ENCODE measurements around the gene PGM2L1.
A peak's percentile ranks its signal among the peaks of the same experiment; 100 is the strongest.
"Not testable (repeated sequence)": the region's sequence is repeated elsewhere in the genome, so short reads cannot be mapped to it uniquely, and the experiment has no call there.

PGM2L1 gene

DNA sequence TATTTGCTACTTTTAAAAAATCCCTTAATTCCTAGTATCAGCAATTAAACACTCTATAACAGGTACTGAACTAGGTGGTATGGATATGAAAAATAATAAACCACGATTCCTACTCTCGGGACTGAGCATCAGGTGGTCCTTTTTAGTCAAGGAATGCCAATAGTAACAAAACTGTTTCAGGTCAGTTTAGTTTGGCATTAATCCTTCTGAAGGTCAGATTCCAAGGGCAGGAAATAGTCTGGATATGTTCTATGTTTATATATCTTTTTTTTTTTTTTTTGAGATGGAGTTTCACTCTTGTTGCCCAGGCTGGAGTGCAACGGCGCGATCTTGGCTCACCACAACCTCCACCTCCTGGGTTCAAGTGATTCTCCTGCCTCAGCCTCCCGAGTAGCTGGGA is 67.2 kb downstream of the PGM2L1 start:
- H3K27ac ChIP-seq (ENCODE audit: low read depth, low read length); H3K27me3 ChIP-seq (ENCODE audit: control insufficient read depth in 1 of 2, insufficient read depth in 2 of 2, low read length in 2 of 2); H3K4me3 ChIP-seq (ENCODE audit: low read depth in 1 of 2, low read length in 2 of 2); H3K36me3 ChIP-seq (ENCODE audit: insufficient read depth, low read length); H3K9ac ChIP-seq (ENCODE audit: low read length); H3K9me3 ChIP-seq (ENCODE audit: low read length): not testable (repeated sequence)
- H3K4me1 ChIP-seq (ENCODE audit: insufficient read depth, low read length) = peaks cover 12% of the 10 kb centered on the region

GRCh38 chr11:74330075-74330858 is 68.0 kb downstream of the PGM2L1 start:
- Histone ChIP-seq H3K9me3 (ENCODE audit: low read length) (no peaks in the 10 kb centered on the region), H3K4me3 (ENCODE audit: low read depth in 1 of 2, low read length in 2 of 2) (no peak overlapping the region), H3K36me3 (ENCODE audit: insufficient read depth, low read length) (no peaks in the 10 kb centered on the region), H3K4me1 (ENCODE audit: insufficient read depth, low read length) (peaks cover 19% of the 10 kb centered on the region), H3K27ac (ENCODE audit: low read depth, low read length) (no peak overlapping the region), H3K9ac (ENCODE audit: low read length) (no peak overlapping the region), H3K27me3 (ENCODE audit: control insufficient read depth in 1 of 2, insufficient read depth in 2 of 2, low read length in 2 of 2) (no peaks in the 10 kb centered on the region)

- no peaks in the 10 kb centered on the region for H3K27me3 ChIP-seq (ENCODE audit: control insufficient read depth in 1 of 2, insufficient read depth in 2 of 2, low read length in 2 of 2)
- no peaks in the 10 kb centered on the region for H3K36me3 ChIP-seq (ENCODE audit: insufficient read depth, low read length)
- no peak overlapping the region for H3K9ac ChIP-seq (ENCODE audit: low read length)
- H3K9me3 ChIP-seq (ENCODE audit: low read length) = no peaks in the 10 kb centered on the region
- H3K4me1 ChIP-seq (ENCODE audit: insufficient read depth, low read length) = peaks cover 31% of the 10 kb centered on the region
- H3K27ac ChIP-seq (ENCODE audit: low read depth, low read length) = no peak overlapping the region
- no peak overlapping the region for H3K4me3 ChIP-seq (ENCODE audit: low read depth in 1 of 2, low read length in 2 of 2)
Observed at GRCh38 chr11:74327076-74327475, 71.2 kb downstream of the PGM2L1 start.

DNA sequence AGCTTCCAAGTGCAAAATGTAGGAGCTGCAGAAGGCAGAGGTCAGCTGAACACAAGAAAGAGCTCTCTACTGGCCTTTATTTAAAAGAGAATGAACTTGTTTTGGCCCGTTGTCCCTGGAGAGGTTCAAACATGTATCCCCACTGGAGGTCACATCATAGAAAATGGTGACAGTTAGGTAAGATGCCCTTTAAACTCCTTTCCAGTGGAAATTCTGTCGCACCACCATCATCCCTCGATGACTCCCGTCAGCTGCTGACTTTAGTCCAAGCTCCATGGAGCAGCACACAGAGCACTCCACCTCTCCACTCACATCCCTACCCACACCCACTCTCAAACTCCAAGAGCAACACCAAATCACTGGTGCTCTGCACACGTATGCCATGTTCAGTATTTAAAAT is 71.6 kb downstream of the PGM2L1 start:
- Histone ChIP-seq H3K4me3 (ENCODE audit: low read depth in 1 of 2, low read length in 2 of 2) (no peak overlapping the region), H3K4me1 (ENCODE audit: insufficient read depth, low read length) (peaks cover 35% of the 10 kb centered on the region), H3K9ac (ENCODE audit: low read length) (no peak overlapping the region), H3K27ac (ENCODE audit: low read depth, low read length) (no peak overlapping the region), H3K27me3 (ENCODE audit: control insufficient read depth in 1 of 2, insufficient read depth in 2 of 2, low read length in 2 of 2) (no peaks in the 10 kb centered on the region), H3K9me3 (ENCODE audit: low read length) (no peaks in the 10 kb centered on the region), H3K36me3 (ENCODE audit: insufficient read depth, low read length) (no peaks in the 10 kb centered on the region)

GRCh38 chr11:74325649-74326645 is 72.3 kb downstream of the PGM2L1 start:
- H3K27ac ChIP-seq (ENCODE audit: low read depth, low read length) = no peak overlapping the region
- no peak overlapping the region for H3K4me3 ChIP-seq (ENCODE audit: low read depth in 1 of 2, low read length in 2 of 2)
- peaks cover 35% of the 10 kb centered on the region for H3K4me1 ChIP-seq (ENCODE audit: insufficient read depth, low read length)
- H3K9me3 ChIP-seq (ENCODE audit: low read length) = no peaks in the 10 kb centered on the region
- H3K36me3 ChIP-seq (ENCODE audit: insufficient read depth, low read length) = no peaks in the 10 kb centered on the region
- H3K27me3 ChIP-seq (ENCODE audit: control insufficient read depth in 1 of 2, insufficient read depth in 2 of 2, low read length in 2 of 2) = no peaks in the 10 kb centered on the region
- H3K9ac ChIP-seq (ENCODE audit: low read length) = no peak overlapping the region

DNA sequence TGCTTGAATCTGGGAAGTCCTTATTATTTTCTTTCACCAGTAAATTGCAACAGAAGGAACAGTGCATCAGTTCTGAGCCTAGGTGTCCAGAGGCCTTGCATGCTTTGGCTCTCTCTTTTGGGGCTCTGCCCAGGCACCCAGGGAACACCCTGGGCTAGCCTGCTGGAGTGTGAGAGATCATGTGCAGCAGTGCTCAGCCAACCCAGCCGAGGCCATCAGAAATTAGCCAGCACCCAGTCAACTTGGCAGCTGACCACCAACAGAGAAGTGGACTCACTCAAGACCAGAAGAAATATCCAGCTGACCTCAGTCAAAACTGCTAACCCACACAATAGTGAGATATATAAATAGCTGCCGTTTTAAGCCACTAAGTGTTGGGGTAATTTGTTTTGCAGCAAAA is 75.6 kb downstream of the PGM2L1 start:
- Histone ChIP-seq H3K4me3 (ENCODE audit: low read depth in 1 of 2, low read length in 2 of 2) (no peak overlapping the region), H3K9me3 (ENCODE audit: low read length) (no peaks in the 10 kb centered on the region), H3K36me3 (ENCODE audit: insufficient read depth, low read length) (no peaks in the 10 kb centered on the region), H3K27me3 (ENCODE audit: control insufficient read depth in 1 of 2, insufficient read depth in 2 of 2, low read length in 2 of 2) (no peaks in the 10 kb centered on the region), H3K27ac (ENCODE audit: low read depth, low read length) (peak overlapping the region; percentile 30), H3K9ac (ENCODE audit: low read length) (no peak overlapping the region), H3K4me1 (ENCODE audit: insufficient read depth, low read length) (peaks cover 41% of the 10 kb centered on the region)

GRCh38 chr11:74321487-74322188 is 76.6 kb downstream of the PGM2L1 start:
- no peaks in the 10 kb centered on the region for H3K9me3 ChIP-seq (ENCODE audit: low read length)
- no peaks in the 10 kb centered on the region for H3K27me3 ChIP-seq (ENCODE audit: control insufficient read depth in 1 of 2, insufficient read depth in 2 of 2, low read length in 2 of 2)
- H3K9ac ChIP-seq (ENCODE audit: low read length) = no peak overlapping the region
- no peak overlapping the region for H3K4me3 ChIP-seq (ENCODE audit: low read depth in 1 of 2, low read length in 2 of 2)
- H3K27ac ChIP-seq (ENCODE audit: low read depth, low read length) = no peak overlapping the region
- no peaks in the 10 kb centered on the region for H3K36me3 ChIP-seq (ENCODE audit: insufficient read depth, low read length)
- peaks cover 35% of the 10 kb centered on the region for H3K4me1 ChIP-seq (ENCODE audit: insufficient read depth, low read length)

- no peaks in the 10 kb centered on the region for H3K36me3 ChIP-seq (ENCODE audit: insufficient read depth, low read length)
- H3K27ac ChIP-seq (ENCODE audit: low read depth, low read length) = no peak overlapping the region
- H3K4me3 ChIP-seq (ENCODE audit: low read depth in 1 of 2, low read length in 2 of 2) = no peak overlapping the region
- H3K9ac ChIP-seq (ENCODE audit: low read length) = no peak overlapping the region
- peaks cover 24% of the 10 kb centered on the region for H3K4me1 ChIP-seq (ENCODE audit: insufficient read depth, low read length)
- no peaks in the 10 kb centered on the region for H3K9me3 ChIP-seq (ENCODE audit: low read length)
- H3K27me3 ChIP-seq (ENCODE audit: control insufficient read depth in 1 of 2, insufficient read depth in 2 of 2, low read length in 2 of 2) = no peaks in the 10 kb centered on the region
Observed at GRCh38 chr11:74320538-74320937, 77.7 kb downstream of the PGM2L1 start.

DNA sequence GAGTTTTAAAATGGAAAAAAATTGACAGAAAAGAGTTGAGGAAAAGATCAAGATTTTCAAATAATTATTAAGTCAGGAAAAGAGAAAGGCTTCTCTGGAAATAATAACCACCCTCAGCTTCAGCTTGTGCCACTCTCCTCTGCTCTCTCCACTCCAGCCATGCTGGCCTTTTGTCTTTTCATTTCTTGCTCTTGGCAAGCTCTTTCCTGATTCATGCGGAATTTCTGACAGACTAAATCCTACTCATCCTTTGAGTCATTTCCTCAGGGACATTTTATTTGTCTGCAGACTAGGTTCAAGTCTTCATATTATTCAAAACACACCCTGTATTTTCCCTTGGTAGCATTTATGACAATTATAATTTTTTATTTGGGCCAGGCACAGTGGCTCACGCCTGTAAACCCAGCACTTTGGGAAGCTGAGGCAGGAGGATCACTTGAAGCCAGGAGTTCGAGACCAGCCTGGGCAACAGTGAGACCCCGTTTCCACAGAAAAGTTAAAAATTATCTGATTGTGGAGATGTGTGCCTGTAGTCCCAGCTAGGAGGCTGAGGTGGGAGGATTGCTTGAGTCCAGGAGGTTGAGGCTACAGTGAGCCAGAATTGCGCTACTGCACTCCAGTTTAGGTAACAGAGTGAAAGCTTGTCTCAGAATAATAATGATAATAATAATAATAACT is 79.0 kb downstream of the PGM2L1 start:
- Histone ChIP-seq H3K27me3 (ENCODE audit: control insufficient read depth in 1 of 2, insufficient read depth in 2 of 2, low read length in 2 of 2) (no peaks in the 10 kb centered on the region), H3K36me3 (ENCODE audit: insufficient read depth, low read length) (no peaks in the 10 kb centered on the region), H3K9me3 (ENCODE audit: low read length) (no peaks in the 10 kb centered on the region), H3K4me3 (ENCODE audit: low read depth in 1 of 2, low read length in 2 of 2) (no peak overlapping the region), H3K4me1 (ENCODE audit: insufficient read depth, low read length) (peaks cover 22% of the 10 kb centered on the region), H3K9ac (ENCODE audit: low read length) (no peak overlapping the region), H3K27ac (ENCODE audit: low read depth, low read length) (no peak overlapping the region)

GRCh38 chr11:74318241-74318932 is 79.8 kb downstream of the PGM2L1 start:
- no peaks in the 10 kb centered on the region for H3K36me3 ChIP-seq (ENCODE audit: insufficient read depth, low read length)
- H3K27ac ChIP-seq (ENCODE audit: low read depth, low read length) = no peak overlapping the region
- H3K27me3 ChIP-seq (ENCODE audit: control insufficient read depth in 1 of 2, insufficient read depth in 2 of 2, low read length in 2 of 2) = no peaks in the 10 kb centered on the region
- H3K9ac ChIP-seq (ENCODE audit: low read length) = no peak overlapping the region
- no peak overlapping the region for H3K4me3 ChIP-seq (ENCODE audit: low read depth in 1 of 2, low read length in 2 of 2)
- no peaks in the 10 kb centered on the region for H3K9me3 ChIP-seq (ENCODE audit: low read length)
- peaks cover 22% of the 10 kb centered on the region for H3K4me1 ChIP-seq (ENCODE audit: insufficient read depth, low read length)
